ENCODE results near the gene CRYZL1.

DNA sequence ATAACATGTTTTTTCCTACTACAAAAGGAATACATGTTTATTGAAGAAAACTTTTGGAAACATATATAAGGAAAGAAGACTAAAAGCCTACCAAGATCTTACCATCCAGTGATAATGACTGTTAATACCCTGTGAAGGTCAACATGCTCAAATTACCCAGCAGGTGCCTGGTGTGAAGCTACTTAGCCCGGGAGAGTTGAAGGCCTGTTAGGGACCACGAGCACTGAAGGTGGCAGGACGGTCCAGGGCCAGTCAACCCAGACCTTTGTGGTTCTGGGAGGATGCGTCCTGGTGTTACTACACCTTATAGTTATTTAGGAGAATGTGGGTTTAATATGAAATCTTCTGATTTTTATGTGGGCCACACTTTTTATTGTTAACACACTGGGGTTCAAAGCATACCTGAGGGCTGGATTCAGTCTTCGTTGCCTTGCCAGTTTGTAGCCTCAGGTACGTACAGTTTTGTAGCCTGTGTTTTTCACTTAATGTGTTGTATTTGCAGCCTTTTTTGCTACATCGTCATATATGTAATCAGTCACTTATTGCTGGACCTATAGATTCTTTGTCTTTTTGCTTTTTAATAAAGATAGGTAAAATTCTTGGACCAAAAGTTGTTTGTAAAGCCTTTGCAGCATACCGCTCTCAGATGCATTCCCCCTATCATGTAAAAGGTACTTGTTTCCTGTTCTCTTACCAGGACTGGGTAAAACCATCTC is 10.6 kb upstream of the CRYZL1 start:
- TF ChIP-seq YY1 (IDR thresholded peaks at IDR 0.05; ENCODE audit: low read depth) (no peak), RAD21 (IDR thresholded peaks at IDR 0.05; ENCODE audit: low read depth) (no peak), CEBPB (IDR thresholded peaks at IDR 0.05) (no peak)

Measured in Ishikawa (cell line).